ENCODE measurements around the gene ADSS1.

DNA sequence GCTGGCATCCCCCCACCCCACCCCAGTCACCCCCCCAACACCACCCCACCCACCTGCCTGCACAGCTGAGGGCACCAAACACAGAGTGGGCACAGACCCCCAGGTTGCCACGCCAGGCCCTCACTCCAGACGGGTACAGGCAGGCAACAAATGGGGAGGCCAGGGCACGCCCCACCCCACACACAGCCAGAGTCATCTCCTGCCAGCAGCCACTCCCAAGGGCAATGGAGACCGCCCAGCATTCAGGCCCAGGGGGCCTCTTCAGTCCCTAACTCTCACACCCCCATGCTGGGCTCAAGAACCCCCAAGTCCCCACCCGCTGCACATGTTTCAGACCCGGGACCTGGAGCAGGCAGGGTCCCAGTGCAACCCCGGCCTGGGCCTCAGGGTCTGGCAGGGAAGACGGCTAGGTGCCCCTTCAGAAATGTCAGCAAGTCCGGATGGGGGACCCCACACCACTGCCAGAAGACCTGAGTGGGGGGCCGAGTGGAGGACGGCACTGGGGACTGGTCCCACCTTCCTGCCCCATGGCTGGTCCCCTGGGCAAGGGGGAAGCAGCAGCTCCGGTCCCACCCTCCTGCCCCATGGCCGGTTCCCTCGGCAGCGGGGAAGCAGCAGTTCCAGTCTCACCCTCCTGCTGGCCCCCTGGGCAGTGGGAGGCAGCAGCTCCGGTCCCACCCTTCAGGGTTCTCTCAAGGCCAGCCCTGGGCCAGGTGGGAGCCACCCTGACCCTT lies 59.6 kb downstream of the ADSS1 start:
- TF ChIP-seq, protein P1, sequence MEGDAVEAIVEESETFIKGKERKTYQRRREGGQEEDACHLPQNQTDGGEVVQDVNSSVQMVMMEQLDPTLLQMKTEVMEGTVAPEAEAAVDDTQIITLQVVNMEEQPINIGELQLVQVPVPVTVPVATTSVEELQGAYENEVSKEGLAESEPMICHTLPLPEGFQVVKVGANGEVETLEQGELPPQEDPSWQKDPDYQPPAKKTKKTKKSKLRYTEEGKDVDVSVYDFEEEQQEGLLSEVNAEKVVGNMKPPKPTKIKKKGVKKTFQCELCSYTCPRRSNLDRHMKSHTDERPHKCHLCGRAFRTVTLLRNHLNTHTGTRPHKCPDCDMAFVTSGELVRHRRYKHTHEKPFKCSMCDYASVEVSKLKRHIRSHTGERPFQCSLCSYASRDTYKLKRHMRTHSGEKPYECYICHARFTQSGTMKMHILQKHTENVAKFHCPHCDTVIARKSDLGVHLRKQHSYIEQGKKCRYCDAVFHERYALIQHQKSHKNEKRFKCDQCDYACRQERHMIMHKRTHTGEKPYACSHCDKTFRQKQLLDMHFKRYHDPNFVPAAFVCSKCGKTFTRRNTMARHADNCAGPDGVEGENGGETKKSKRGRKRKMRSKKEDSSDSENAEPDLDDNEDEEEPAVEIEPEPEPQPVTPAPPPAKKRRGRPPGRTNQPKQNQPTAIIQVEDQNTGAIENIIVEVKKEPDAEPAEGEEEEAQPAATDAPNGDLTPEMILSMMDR (conservative IDR thresholded peaks at IDR 0.05; ENCODE audit: low read length): no peak
- TF ChIP-seq EZH2phosphoT487 (IDR thresholded peaks at IDR 0.05; ENCODE audit: borderline replicate concordance): no peak

Measured in Loucy (cell line).